Muscle layer of duodenum (tissue), 2 donors: ENCODE data around the gene DNAJC28.
A peak's percentile ranks its signal among the peaks of the same experiment; 100 is the strongest.
"Not testable (repeated sequence)": the region's sequence is repeated elsewhere in the genome, so short reads cannot be mapped to it uniquely, and the experiment has no call there.

ENCODE experiments used
- H3K27ac ChIP-seq: one replicate; pipeline ENCODE4 v1.7.0; 2013; ENCODE audit warnings: mild to moderate bottlenecking, low read length
- H3K27me3 ChIP-seq: one replicate; pipeline ENCODE4 v1.7.0; 2013; ENCODE audit warnings: low read depth, mild to moderate bottlenecking, control low read depth, low read length
- H3K36me3 ChIP-seq, 2 donors: one replicate each; pipeline ENCODE4 v1.7.0; 2013; ENCODE audit warnings: low read length in 2 of 2, control low read depth in 1 of 2, mild to moderate bottlenecking in 1 of 2; ENCODE audit not compliant: insufficient read depth in 2 of 2, control insufficient read depth in 1 of 2
- H3K4me1 ChIP-seq, 2 donors: one replicate each; pipeline ENCODE4 v1.7.0; 2013; ENCODE audit warnings: low read length in 2 of 2, mild to moderate bottlenecking in 2 of 2, control low read depth in 1 of 2, moderate library complexity in 1 of 2; ENCODE audit not compliant: insufficient read depth in 2 of 2, control insufficient read depth in 1 of 2
- H3K4me3 ChIP-seq, 2 donors: one replicate each; pipeline ENCODE4 v1.7.0; 2013; ENCODE audit warnings: low read length in 2 of 2, low read depth in 1 of 2, mild to moderate bottlenecking in 1 of 2
- H3K9me3 ChIP-seq, 2 donors: one replicate each; pipeline ENCODE4 v1.7.0; 2013; ENCODE audit warnings: low read length in 2 of 2, control low read depth in 1 of 2, mild to moderate bottlenecking in 1 of 2; ENCODE audit not compliant: control insufficient read depth in 1 of 2
- donor health status: healthy.

The DNAJC28 gene

DNA sequence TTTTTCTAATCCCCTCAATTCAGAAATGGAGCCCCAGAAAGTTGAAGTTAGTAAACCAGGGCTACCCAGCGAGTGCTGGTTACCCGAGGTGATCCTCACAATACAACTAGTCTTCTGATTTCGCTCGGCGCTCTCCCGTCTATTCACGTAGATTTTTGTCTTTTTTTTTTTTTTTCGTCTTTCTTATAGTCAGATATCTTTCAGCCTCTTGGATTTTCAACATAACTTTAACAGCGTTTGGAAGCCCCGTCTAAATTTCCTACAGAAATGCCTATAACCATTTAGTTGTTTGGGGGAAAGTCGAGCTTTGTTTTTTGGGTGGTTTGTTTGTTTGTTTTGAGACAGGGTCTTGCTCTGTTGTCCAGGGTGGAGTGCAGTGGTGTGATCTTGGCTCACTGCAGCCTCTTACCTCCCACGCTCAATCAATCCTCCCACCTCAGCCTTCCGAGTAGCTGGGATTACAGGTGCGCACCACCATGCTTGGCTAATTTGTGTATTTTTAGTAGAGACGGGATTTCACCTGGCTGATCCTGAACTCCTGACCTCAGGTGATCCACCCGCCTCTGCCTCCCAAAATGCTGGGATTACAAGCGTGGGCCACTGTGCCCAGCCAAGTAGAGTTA lies 10.9 kb downstream of the DNAJC28 start:
- Histone ChIP-seq H3K27ac (peak overlapping the region; percentile 81), H3K36me3 (peaks cover 0 to 7% of the 10 kb centered on the region in 2 donors), H3K4me1 (peaks cover 0 to 13% of the 10 kb centered on the region in 2 donors), H3K27me3 (no peaks in the 10 kb centered on the region), H3K9me3 (no peaks in the 10 kb centered on the region), H3K4me3 (peak overlapping the region; percentile 77 to 94)

DNA sequence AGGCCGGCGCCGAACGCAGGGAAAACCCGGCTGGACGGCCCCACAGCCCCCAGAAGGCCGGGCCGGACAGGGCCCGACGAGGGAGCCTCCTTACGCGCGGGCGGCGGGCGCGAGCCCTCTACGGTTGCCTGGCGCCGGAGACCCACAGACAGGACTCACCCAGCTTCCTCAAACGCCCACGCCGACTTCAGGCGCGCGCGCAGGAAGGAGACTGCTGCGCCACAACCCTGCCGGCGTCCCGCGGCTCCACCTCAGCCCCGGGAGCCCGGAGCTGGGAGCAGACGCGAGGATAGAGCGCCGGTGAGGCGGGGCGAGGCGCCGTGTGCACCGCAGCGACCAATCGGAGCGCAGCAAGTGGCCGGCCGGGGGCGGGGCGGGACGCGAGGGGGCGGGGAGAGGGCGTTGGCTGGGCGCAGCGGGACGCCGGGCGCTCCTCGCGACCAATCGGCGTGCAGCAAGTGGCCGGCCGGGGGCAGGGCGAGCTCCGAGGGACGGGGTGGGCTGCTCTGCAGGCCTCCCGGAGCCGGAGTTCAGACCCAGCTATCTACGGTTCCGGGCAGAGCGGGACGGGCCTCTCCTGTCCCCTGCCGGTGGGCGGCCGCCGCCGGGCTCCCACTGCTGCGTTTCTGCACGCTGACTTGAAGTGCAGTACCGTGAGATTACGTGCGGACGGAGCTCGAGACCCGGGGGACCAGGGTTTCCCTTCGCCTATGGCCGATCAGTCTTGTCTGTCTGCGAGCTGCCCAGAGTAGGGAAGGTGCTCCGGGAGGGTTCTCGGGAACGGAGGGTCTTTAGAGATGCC lies 11.6 kb downstream of the DNAJC28 start, which contains the start of gene TMEM50B:
Gene TMEM50B, minus strand, starts transcription at position 296 of the 802 bp plus-strand sequence. CDS start 11,089 bp downstream, outside the sequence.
- Histone ChIP-seq H3K36me3 (peaks cover 0 to 7% of the 10 kb centered on the region in 2 donors), H3K4me3 (peak within 1 kb of the TSS; percentile 92 to 94), H3K4me1 (peaks cover 0 to 13% of the 10 kb centered on the region in 2 donors), H3K9me3 (no peaks in the 10 kb centered on the region), H3K27me3 (no peaks in the 10 kb centered on the region), H3K27ac (peak within 1 kb of the TSS; percentile 93)

DNA sequence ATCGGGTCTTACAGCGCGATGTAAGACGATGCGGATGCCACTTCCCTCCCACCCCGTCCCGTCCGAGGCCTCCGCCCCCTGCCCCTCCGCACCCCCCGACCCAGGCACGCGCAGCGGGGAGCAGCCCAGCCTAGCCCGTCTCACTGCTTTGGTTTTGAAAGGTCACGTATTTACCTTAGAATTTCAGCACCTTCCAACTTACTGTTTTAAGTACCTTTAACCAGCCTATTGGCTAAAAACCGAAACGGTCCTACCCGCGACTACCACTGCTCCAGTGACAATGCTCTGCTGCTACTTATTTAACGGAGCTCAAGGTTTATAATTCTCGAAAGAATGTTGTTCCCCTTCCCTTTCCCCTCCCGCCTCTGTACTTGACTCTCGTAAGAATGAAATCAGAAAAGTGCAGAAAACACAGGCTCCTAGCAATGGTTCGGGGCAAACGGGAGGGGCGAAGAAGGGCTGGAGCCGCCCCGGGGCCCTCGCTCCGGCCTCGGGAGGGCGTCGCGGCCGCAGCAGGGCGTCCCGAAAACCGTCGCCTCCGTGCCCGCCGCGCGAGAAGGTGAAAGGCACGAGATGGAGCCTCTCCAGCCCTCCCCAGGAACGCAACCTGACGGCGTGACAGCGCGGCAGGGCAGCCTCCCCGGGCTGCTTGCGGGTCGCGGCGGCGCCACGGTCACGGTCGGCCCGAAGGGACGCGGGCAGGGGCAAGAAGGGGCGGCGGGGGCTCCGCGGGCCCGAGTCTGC lies 12.4 kb downstream of the DNAJC28 start:
- peaks cover 0 to 13% of the 10 kb centered on the region in 2 donors for H3K4me1 ChIP-seq
- peak overlapping the region; percentile 92 to 94 for H3K4me3 ChIP-seq
- no peaks in the 10 kb centered on the region for H3K27me3 ChIP-seq
- H3K9me3 ChIP-seq, result no peaks in the 10 kb centered on the region
- H3K27ac ChIP-seq, result peak overlapping the region; percentile 93
- H3K36me3 ChIP-seq, result peaks cover 0 to 7% of the 10 kb centered on the region in 2 donors

DNA sequence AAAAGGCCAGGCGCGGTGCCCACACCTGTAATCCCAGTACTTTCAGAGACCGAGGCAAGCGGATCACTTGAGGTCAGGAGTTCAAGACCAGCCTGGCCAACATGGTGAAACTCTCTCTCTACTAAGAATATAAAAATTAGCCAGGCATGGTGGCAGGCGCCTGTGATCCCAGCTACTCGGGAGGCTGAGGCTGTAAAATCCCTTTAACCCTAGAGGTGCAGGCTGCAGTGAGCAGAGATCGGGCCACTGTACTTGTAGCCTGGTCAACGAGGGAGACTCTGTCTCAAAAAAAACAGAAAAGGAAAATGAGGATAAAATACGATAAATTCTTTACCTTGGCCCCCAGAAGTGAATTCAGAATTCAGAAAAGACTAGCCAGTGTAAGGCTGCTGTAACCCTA lies 13.3 kb downstream of the DNAJC28 start:
- peaks cover 0 to 13% of the 10 kb centered on the region in 2 donors for H3K4me1 ChIP-seq
- H3K9me3 ChIP-seq, result no peaks in the 10 kb centered on the region
- peak overlapping the region; percentile 92 to 94 for H3K4me3 ChIP-seq
- H3K27me3 ChIP-seq, result no peaks in the 10 kb centered on the region
- H3K36me3 ChIP-seq, result peaks cover 0 to 7% of the 10 kb centered on the region in 2 donors
- H3K27ac ChIP-seq, result peak overlapping the region; percentile 93

DNA sequence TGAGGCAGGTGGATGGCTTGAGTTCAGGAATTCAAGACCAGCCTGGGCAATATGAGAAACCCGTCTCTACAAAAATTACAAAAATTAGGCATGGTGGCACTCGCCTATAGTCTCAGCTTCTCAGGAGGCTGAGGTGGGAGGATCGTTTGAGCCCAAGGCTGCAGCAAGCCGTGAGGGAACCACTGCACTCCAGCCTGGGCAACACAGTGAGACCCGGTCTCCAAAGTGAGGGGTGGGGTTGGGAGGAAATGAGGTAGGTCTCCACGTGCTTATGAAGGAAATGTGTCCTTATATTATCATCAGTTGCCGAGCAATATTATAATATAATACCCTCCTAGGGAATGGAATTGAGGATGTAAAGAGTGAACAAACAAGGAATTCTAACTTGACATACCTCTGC lies 14.4 kb downstream of the DNAJC28 start:
- Histone ChIP-seq H3K9me3 (no peaks in the 10 kb centered on the region), H3K4me3 (no peak overlapping the region), H3K4me1 (peaks cover 0 to 13% of the 10 kb centered on the region in 2 donors), H3K27me3 (no peaks in the 10 kb centered on the region), H3K36me3 (peaks cover 0 to 7% of the 10 kb centered on the region in 2 donors), H3K27ac (no peak overlapping the region)

DNA sequence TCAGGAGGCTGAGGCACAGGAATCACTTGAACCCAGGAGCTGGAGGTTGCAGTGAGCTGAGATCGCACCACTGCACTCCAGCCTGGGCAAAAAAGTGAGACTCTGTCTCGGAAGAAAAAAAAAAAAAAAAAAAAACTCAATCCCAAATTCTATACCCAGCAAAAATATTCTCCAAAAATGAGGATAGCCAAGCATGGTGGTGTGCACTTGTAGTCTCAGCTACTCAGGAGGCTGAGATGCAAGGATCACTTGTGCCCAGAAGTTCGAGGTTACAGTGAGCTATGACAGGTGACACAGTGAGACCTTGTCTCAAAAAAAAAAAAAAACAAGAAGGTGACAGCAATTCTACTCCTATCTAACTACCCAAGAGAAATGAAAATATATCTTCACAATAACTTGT lies 18.2 kb downstream of the DNAJC28 start:
- no peaks in the 10 kb centered on the region for H3K27me3 ChIP-seq
- no peak overlapping the region for H3K4me3 ChIP-seq
- no peaks in the 10 kb centered on the region for H3K36me3 ChIP-seq
- peaks cover 0 to 6% of the 10 kb centered on the region in 2 donors for H3K4me1 ChIP-seq
- H3K9me3 ChIP-seq, result no peaks in the 10 kb centered on the region
- H3K27ac ChIP-seq, result no peak overlapping the region

DNA sequence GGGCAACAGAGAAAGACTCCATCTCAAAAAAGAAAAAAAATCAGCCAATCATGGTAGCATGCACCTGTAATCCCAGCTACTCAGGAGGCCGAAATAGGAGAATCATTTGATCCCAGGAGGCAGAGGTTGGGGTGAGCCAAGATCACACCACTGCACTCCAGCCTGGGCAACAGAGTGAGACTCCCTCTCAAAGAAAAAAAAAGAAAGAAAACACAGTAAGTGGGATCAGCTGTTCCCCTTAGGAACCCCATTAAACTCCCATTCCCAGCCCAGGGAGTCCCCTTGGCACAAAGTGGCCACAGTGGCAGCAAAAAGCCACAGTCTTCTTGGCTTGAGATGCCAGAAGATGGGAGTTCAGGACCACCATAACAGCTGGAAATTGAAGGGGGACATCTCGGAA lies 20.8 kb downstream of the DNAJC28 start:
- H3K36me3 ChIP-seq, result no peaks in the 10 kb centered on the region
- H3K27ac ChIP-seq, result no peak overlapping the region
- H3K27me3 ChIP-seq, result no peaks in the 10 kb centered on the region
- no peaks in the 10 kb centered on the region for H3K4me1 ChIP-seq
- H3K9me3 ChIP-seq, result no peaks in the 10 kb centered on the region
- H3K4me3 ChIP-seq, result no peak overlapping the region

DNA sequence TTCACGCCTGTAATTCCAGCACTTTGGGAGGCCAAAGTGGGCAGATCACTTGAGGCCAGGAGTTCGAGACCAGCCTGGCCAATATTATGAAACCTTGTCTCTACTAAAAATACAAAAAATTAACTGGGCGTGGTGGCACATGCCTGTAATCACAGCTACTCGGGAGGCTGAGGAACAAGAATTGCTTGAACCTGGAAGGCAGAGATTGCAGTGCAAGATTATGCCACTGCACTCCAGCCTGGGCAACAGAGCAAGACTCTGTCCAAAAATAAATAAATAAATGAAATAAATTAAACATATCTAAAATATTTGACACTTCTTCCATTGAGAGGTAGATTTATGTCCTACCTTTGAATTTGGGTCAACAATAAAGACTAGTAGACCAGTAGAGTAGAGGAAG lies 22.3 kb downstream of the DNAJC28 start:
- not testable (repeated sequence) for H3K27ac ChIP-seq

DNA sequence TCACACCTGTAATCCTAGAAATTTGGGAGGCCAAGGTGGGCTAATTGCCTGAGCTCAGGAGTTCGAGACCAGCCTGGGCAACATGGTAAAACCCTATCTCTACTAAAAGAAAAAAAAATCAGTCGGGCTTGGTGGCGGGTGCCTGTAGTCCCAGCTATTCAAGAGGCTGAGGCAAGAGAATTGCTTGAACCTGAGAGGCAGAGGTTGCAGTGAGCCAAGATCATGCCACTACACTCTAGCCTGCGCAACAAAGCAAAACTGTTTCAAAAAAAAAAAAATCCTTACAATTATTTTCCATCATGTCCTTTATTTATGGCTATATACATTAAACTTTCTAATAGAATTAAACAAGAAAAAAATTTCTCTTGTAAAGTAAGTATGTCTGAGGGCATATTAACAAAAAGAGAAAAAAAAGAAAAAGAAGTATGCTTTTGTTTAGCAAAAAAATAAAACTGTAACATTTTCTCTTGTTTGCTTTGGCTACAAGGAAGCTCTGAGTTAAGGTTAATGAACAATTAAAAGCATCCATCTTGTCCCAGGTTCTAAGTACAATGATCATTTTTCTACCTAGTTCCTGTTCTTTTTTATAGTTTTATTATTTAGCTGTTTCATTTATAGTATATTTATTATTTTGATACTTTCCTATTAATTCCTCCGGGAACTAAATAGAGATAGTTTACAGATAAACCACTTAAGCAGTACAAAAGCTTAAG lies 29.8 kb downstream of the DNAJC28 start:
- Histone ChIP-seq H3K36me3 (peaks cover 14 to 16% of the 10 kb centered on the region in 2 donors), H3K4me3 (no peak overlapping the region), H3K9me3 (no peaks in the 10 kb centered on the region), H3K27ac (no peak overlapping the region), H3K4me1 (no peaks in the 10 kb centered on the region), H3K27me3 (no peaks in the 10 kb centered on the region)

More for the DNA sequence above, 22.3 kb downstream of the DNAJC28 start:
- H3K36me3 ChIP-seq, H3K4me3 ChIP-seq, H3K4me1 ChIP-seq, H3K9me3 ChIP-seq, H3K27me3 ChIP-seq: not testable (repeated sequence)

DNA sequence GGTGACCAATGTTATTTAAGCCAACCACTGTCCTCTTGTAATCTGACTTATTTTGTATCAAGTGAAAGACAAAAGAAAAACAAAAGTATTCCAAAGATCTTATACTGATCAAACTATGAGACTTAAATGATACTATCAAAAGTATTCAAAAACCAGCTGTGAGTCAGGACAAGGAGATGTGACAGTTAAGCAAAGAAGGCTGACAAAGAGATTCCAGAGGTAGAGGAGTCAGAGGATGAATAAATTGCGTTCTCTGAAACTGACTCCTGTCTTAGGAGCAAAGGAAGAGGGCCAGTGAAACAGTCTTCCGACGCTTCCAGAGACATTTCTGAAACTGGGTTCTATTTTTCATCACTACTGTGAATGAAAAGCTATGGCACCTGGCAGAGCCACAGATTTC lies 32.7 kb downstream of the DNAJC28 start:
- H3K4me3 ChIP-seq, result no peak overlapping the region
- no peak overlapping the region for H3K27ac ChIP-seq
- H3K9me3 ChIP-seq, result no peaks in the 10 kb centered on the region
- H3K36me3 ChIP-seq, result peaks cover 16 to 36% of the 10 kb centered on the region in 2 donors
- no peaks in the 10 kb centered on the region for H3K27me3 ChIP-seq
- H3K4me1 ChIP-seq, result no peaks in the 10 kb centered on the region
